Keratinocyte (primary cell): Measurements from ENCODE around the gene AOAH.

ENCODE experiments used
- EZH2 ChIP-seq: IDR thresholded peaks from one replicate; pipeline ENCODE4 v1.6.1; 2012; ENCODE audit warnings: inconsistent platforms, mild to moderate bottlenecking, low read length, moderate library complexity
- TF ChIP-seq, protein P1 (sequence below), 3 experiments: IDR thresholded peaks in 1 of 3; conservative IDR thresholded peaks in 1 of 3; optimal IDR thresholded peaks in 1 of 3; 2 replicates in 2 of 3; 3 replicates in 1 of 3; pipeline versions ENCODE3 to v1.5.1; 2011; ENCODE audit warnings: low read length in 3 of 3, mild to moderate bottlenecking in 3 of 3, moderate library complexity in 2 of 3, control low read depth in 1 of 3, inconsistent platforms in 1 of 3; ENCODE audit not compliant: insufficient read depth in 2 of 3; ENCODE audit errors: extremely low read depth in 1 of 3

DNA sequence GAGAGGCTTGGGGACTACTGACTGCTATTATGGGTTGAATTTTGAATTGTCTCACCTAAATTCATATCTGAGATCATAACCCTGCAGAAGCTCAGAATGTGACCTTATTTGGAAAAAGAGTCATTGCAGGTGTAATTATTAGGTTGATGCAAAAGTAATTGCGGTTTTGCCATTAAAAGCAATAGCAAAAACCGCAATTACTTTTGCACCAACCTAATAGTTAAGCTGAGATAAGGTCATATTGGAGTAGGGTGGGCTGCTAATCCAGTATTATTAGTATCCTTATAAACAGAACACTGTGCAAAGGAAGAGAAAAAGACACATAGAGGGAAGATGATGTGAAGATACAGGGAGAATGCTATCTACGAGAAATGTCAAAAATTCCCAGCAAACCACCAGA lies 82.3 kb downstream of the AOAH start:
- no peak for TF ChIP-seq EZH2
- TF ChIP-seq, protein P1, sequence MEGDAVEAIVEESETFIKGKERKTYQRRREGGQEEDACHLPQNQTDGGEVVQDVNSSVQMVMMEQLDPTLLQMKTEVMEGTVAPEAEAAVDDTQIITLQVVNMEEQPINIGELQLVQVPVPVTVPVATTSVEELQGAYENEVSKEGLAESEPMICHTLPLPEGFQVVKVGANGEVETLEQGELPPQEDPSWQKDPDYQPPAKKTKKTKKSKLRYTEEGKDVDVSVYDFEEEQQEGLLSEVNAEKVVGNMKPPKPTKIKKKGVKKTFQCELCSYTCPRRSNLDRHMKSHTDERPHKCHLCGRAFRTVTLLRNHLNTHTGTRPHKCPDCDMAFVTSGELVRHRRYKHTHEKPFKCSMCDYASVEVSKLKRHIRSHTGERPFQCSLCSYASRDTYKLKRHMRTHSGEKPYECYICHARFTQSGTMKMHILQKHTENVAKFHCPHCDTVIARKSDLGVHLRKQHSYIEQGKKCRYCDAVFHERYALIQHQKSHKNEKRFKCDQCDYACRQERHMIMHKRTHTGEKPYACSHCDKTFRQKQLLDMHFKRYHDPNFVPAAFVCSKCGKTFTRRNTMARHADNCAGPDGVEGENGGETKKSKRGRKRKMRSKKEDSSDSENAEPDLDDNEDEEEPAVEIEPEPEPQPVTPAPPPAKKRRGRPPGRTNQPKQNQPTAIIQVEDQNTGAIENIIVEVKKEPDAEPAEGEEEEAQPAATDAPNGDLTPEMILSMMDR (optimal IDR thresholded peaks at IDR 0.05 in 1 of 3, IDR thresholded peaks at IDR 0.05 in 1 of 3, conservative IDR thresholded peaks at IDR 0.05 in 1 of 3; ENCODE audit: extremely low read depth in 1 of 3, insufficient read depth in 2 of 3, low read length in 3 of 3): no peak
